Mucosa of stomach (tissue), 1 donor: ENCODE data around the gene OLFM1.

Source experiments
- H3K27me3 ChIP-seq: one replicate; pipeline ENCODE4 v1.7.0; 2013; ENCODE audit warnings: mild to moderate bottlenecking, low read length; ENCODE audit not compliant: control insufficient read depth, insufficient read depth
- H3K36me3 ChIP-seq: one replicate; pipeline ENCODE4 v1.7.0; 2013; ENCODE audit warnings: low read length; ENCODE audit not compliant: control insufficient read depth, insufficient read depth
- H3K4me1 ChIP-seq: one replicate; pipeline ENCODE4 v1.7.0; 2013; ENCODE audit warnings: mild to moderate bottlenecking, low read length; ENCODE audit not compliant: control insufficient read depth, insufficient read depth
- H3K4me3 ChIP-seq: one replicate; pipeline ENCODE4 v1.7.0; 2013; ENCODE audit warnings: low read length
- H3K9ac ChIP-seq: one replicate; pipeline ENCODE4 v1.7.0; 2013; ENCODE audit warnings: mild to moderate bottlenecking, low read length, moderate library complexity
- H3K9me3 ChIP-seq: one replicate; pipeline ENCODE4 v1.7.0; 2013; ENCODE audit warnings: mild to moderate bottlenecking, low read length, moderate library complexity; ENCODE audit not compliant: control insufficient read depth
- donor health status: Pancreatic carcinoma.

OLFM1 gene

GRCh38 chr9:135136991-135137832 lies 49.7 kb downstream of the OLFM1 start:
- no peaks in the 10 kb centered on the region for H3K36me3 ChIP-seq
- H3K9me3 ChIP-seq: peaks cover 5% of the 10 kb centered on the region
- H3K9ac ChIP-seq: no peak overlapping the region
- peaks cover 23% of the 10 kb centered on the region for H3K4me1 ChIP-seq
- H3K27me3 ChIP-seq: peaks cover 4% of the 10 kb centered on the region
- no peak overlapping the region for H3K4me3 ChIP-seq

DNA sequence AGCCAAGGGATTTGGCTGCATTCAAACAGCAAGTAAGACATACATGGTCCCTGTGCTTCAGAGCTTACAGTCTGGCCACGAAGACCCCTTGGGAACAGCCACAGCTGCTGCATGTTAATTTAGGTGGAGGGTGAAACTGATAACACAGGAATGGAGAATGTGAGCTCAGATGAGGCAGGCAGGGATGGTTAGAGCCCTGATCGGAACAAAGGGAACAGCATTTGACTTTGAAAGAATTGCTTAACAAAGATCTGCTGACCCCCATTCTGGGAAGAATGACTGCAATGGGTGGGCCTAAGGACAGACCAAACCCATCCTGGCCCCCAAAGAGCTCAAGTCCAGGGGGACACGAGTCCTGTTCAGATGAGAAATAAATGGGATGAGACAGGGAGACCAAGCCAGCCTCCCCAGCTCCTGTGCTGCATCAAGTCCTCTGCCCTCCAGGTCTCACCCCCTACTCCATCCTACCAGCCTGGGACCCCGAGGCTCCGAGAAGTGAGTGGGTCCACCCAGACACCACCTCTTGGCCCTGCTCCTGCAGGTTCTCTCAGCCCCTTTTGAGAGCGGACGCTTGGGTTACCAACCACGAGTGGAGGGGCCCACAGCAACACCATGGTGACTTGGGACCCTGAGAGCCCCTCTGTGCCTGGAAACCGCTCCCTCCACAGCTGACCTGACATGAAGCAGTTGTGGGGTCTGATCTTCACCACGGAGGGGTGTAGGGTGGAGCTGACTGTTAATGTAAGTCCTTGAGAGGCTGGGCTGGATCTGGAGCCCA lies 50.8 kb downstream of the OLFM1 start:
- peaks cover 5% of the 10 kb centered on the region for H3K9me3 ChIP-seq
- H3K4me3 ChIP-seq: no peak overlapping the region
- H3K9ac ChIP-seq: no peak overlapping the region
- H3K4me1 ChIP-seq: peaks cover 23% of the 10 kb centered on the region
- peaks cover under 1% of the 10 kb centered on the region for H3K27me3 ChIP-seq
- no peaks in the 10 kb centered on the region for H3K36me3 ChIP-seq

DNA sequence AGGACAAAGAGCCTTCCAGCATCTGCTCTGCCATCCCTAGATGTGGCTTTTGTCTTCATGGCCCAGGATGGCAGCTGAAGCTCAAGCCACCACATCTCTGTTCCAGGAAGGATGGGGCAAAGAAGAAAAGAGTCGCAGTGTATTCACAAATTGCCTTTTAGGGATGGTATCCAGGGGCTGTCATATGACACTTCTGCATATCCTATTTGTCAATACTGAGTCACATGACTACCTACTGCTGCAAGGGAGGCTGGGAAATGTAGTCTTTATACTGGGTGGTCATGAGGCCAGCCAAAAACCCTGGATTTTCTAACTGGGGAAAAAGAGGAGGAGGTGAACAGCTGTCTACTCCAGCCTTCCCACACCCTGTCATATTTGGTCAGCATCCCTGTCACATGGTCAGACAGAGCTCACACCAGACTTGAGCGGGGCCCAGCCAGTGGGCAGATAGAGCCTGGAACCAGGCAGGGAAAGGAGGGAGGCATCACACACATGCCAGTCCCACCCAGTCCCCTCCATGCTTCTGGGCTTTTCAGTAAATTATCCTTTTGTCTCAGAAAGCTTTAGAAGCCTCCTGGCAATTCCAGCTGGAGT lies 52.0 kb downstream of the OLFM1 start:
- no peaks in the 10 kb centered on the region for H3K36me3 ChIP-seq
- no peak overlapping the region for H3K4me3 ChIP-seq
- no peaks in the 10 kb centered on the region for H3K27me3 ChIP-seq
- H3K9ac ChIP-seq: no peak overlapping the region
- peaks cover 13% of the 10 kb centered on the region for H3K4me1 ChIP-seq
- H3K9me3 ChIP-seq: peaks cover 5% of the 10 kb centered on the region

- Histone ChIP-seq H3K4me1 (peaks cover 11% of the 10 kb centered on the region), H3K4me3 (no peak overlapping the region), H3K36me3 (no peaks in the 10 kb centered on the region), H3K27me3 (peaks cover 6% of the 10 kb centered on the region), H3K9me3 (peaks cover 5% of the 10 kb centered on the region), H3K9ac (no peak overlapping the region)
Observed at GRCh38 chr9:135141183-135141774, 53.8 kb downstream of the OLFM1 start.

GRCh38 chr9:135144581-135145170 lies 57.2 kb downstream of the OLFM1 start:
- Histone ChIP-seq H3K27me3 (peaks cover 6% of the 10 kb centered on the region), H3K9me3 (peaks cover under 1% of the 10 kb centered on the region), H3K9ac (no peak overlapping the region), H3K4me3 (no peak overlapping the region), H3K4me1 (peaks cover 5% of the 10 kb centered on the region), H3K36me3 (no peaks in the 10 kb centered on the region)

DNA sequence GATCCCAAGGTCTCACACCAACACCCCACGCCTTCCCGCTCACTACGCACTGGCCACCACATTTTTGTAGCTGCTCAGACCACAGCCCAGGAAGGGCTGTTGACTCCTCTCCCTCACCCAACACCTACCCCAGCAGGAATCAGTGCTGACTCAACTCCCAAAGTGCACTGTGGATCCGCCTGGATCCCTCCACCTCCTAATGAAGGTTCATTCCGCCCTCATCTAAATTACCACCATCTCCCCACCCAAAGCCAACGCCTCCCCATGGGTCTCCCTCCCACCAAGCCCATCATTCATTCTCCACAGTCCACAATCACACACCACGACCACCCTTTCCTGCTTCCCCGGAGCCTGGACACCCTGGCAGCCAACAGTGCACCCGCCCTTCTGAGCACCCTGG lies 57.8 kb downstream of the OLFM1 start:
- no peak overlapping the region for H3K4me3 ChIP-seq
- H3K9me3 ChIP-seq: no peaks in the 10 kb centered on the region
- no peaks in the 10 kb centered on the region for H3K36me3 ChIP-seq
- peaks cover 5% of the 10 kb centered on the region for H3K4me1 ChIP-seq
- H3K9ac ChIP-seq: no peak overlapping the region
- peaks cover 6% of the 10 kb centered on the region for H3K27me3 ChIP-seq

DNA sequence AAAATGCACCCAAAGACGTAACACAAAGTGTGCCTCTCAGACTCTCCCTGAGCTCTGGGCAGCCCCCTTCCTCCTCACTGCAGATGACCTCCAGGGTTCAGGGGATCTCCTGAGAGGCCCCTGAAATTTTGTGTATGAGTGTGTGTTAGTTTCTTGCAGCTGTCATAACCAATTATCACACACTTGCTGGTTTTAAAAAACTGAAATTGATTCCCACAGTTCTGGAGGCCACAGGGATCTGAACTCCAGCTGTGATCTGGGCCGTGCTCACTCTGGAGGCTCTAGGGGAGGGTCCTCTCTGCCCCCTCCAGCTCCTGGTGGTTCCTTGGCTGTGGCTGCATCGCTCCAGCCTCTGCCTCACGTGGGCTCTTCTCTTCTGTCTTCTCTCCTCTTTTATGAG lies 58.8 kb downstream of the OLFM1 start:
- no peak overlapping the region for H3K9ac ChIP-seq
- no peaks in the 10 kb centered on the region for H3K36me3 ChIP-seq
- H3K9me3 ChIP-seq: no peaks in the 10 kb centered on the region
- H3K4me1 ChIP-seq: peaks cover 5% of the 10 kb centered on the region
- no peak overlapping the region for H3K4me3 ChIP-seq
- peaks cover 6% of the 10 kb centered on the region for H3K27me3 ChIP-seq

DNA sequence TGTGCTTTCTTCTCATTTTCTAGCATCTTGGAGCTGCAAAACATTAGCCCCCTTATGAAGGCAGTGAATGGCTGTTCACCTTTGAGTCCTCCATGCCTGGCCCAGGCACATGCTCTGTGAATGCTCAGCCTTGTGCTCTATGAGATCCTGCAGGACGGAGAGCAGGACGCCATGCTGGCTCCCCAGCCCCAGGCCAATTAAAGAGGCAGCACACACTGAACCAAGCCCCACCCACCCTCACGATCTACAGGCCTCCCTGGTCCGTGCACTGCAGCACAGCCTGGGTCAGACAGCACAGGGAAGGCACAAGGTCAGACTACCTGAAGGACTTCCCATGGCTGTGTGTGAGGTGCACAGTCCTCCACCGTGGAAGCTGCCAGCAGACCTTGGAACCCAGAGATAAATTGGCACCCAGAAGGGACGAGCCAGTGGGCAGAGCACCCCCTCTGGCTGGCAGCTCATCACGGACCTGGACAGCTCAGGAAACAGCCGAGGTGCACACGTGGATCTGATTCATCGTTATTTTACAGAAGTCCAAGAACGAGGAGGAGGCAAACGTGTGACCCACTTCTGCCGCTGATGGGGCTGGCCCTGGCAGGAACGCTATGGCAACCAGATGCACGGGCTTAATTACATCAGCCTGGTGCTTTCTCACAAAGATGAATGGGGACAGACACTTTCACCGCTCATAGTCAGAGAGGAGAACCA lies 59.5 kb downstream of the OLFM1 start:
- Histone ChIP-seq H3K9ac (no peak overlapping the region), H3K4me3 (no peak overlapping the region), H3K36me3 (no peaks in the 10 kb centered on the region), H3K4me1 (peaks cover 5% of the 10 kb centered on the region), H3K27me3 (peaks cover 6% of the 10 kb centered on the region), H3K9me3 (no peaks in the 10 kb centered on the region)

DNA sequence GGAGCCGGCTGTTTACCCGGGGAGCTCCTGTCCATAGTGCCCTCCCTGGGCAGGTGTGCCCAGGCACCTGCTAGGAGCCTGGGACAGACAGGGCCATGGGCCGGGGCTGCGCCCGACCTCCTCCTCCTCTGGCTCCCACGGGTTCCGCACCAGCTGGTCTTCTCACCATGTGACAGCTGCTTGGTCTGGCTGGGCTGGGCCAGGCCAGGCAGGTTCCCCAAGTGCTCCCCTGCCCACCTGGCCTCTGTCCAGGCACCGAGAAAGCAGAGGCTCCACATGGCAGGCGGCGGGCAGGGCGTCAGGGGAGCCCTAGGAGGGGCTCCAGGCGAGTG lies 60.0 kb downstream of the OLFM1 start:
- Histone ChIP-seq H3K36me3 (no peaks in the 10 kb centered on the region), H3K9ac (no peak overlapping the region), H3K4me1 (peaks cover 8% of the 10 kb centered on the region), H3K27me3 (peaks cover 6% of the 10 kb centered on the region), H3K9me3 (no peaks in the 10 kb centered on the region), H3K4me3 (no peak overlapping the region)

- no peaks in the 10 kb centered on the region for H3K9me3 ChIP-seq
Observed at GRCh38 chr9:135147938-135148337, 60.5 kb downstream of the OLFM1 start.

GRCh38 chr9:135148386-135148785 lies 60.9 kb downstream of the OLFM1 start:
- no peak overlapping the region for H3K4me3 ChIP-seq
- no peaks in the 10 kb centered on the region for H3K36me3 ChIP-seq
- no peak overlapping the region for H3K9ac ChIP-seq
- H3K9me3 ChIP-seq: no peaks in the 10 kb centered on the region
- peaks cover 11% of the 10 kb centered on the region for H3K4me1 ChIP-seq
- H3K27me3 ChIP-seq: peaks cover 6% of the 10 kb centered on the region

More at GRCh38 chr9:135147938-135148337, 60.5 kb downstream of the OLFM1 start:
- Histone ChIP-seq H3K4me1 (peaks cover 11% of the 10 kb centered on the region), H3K27me3 (peaks cover 6% of the 10 kb centered on the region), H3K4me3 (no peak overlapping the region), H3K36me3 (no peaks in the 10 kb centered on the region), H3K9ac (no peak overlapping the region)
